ENCODE data around the gene RNF220.

DNA sequence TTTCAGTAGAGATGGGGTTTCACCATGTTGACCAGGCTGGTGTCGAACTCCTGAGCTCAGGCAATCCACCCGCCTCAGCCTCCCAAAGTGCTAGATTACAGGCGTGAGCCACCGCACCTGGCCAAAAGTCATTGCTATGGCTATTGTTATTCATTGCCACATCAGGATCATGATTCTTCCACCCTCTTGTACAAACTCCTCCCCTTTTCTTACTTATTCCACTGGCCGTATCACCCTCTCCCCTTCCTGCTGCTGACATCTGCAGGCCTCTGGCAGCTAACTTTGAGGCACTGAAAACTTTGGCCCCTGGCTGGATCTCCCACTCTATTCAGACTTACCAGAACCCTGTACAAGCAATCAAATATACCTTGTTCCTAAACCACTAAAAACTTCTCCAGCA is 258.4 kb downstream of the RNF220 start:
- no peak for TF ChIP-seq ZFP69B (tag by site-specific recombination; IDR thresholded peaks at IDR 0.05)
- TF ChIP-seq, protein P1, sequence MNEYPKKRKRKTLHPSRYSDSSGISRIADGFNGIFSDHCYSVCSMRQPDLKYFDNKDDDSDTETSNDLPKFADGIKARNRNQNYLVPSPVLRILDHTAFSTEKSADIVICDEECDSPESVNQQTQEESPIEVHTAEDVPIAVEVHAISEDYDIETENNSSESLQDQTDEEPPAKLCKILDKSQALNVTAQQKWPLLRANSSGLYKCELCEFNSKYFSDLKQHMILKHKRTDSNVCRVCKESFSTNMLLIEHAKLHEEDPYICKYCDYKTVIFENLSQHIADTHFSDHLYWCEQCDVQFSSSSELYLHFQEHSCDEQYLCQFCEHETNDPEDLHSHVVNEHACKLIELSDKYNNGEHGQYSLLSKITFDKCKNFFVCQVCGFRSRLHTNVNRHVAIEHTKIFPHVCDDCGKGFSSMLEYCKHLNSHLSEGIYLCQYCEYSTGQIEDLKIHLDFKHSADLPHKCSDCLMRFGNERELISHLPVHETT (tag by site-specific recombination; IDR thresholded peaks at IDR 0.05) = no peak
- TF ChIP-seq KLF1 (tag by site-specific recombination; IDR thresholded peaks at IDR 0.05) = no peak
- TF ChIP-seq, protein P2, sequence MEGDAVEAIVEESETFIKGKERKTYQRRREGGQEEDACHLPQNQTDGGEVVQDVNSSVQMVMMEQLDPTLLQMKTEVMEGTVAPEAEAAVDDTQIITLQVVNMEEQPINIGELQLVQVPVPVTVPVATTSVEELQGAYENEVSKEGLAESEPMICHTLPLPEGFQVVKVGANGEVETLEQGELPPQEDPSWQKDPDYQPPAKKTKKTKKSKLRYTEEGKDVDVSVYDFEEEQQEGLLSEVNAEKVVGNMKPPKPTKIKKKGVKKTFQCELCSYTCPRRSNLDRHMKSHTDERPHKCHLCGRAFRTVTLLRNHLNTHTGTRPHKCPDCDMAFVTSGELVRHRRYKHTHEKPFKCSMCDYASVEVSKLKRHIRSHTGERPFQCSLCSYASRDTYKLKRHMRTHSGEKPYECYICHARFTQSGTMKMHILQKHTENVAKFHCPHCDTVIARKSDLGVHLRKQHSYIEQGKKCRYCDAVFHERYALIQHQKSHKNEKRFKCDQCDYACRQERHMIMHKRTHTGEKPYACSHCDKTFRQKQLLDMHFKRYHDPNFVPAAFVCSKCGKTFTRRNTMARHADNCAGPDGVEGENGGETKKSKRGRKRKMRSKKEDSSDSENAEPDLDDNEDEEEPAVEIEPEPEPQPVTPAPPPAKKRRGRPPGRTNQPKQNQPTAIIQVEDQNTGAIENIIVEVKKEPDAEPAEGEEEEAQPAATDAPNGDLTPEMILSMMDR (tag by site-specific recombination; IDR thresholded peaks at IDR 0.05) = no peak
- TF ChIP-seq, protein P3, sequence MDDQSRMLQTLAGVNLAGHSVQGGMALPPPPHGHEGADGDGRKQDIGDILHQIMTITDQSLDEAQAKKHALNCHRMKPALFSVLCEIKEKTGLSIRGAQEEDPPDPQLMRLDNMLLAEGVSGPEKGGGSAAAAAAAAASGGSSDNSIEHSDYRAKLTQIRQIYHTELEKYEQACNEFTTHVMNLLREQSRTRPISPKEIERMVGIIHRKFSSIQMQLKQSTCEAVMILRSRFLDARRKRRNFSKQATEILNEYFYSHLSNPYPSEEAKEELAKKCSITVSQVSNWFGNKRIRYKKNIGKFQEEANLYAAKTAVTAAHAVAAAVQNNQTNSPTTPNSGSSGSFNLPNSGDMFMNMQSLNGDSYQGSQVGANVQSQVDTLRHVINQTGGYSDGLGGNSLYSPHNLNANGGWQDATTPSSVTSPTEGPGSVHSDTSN (CRISPR knock-in tag; IDR thresholded peaks at IDR 0.05) = no peak
- no peak for TF ChIP-seq ZNF629 (tag by site-specific recombination; IDR thresholded peaks at IDR 0.05)
- no peak for TF ChIP-seq YY1 (tag by site-specific recombination; IDR thresholded peaks at IDR 0.05)
- TF ChIP-seq, protein P4, sequence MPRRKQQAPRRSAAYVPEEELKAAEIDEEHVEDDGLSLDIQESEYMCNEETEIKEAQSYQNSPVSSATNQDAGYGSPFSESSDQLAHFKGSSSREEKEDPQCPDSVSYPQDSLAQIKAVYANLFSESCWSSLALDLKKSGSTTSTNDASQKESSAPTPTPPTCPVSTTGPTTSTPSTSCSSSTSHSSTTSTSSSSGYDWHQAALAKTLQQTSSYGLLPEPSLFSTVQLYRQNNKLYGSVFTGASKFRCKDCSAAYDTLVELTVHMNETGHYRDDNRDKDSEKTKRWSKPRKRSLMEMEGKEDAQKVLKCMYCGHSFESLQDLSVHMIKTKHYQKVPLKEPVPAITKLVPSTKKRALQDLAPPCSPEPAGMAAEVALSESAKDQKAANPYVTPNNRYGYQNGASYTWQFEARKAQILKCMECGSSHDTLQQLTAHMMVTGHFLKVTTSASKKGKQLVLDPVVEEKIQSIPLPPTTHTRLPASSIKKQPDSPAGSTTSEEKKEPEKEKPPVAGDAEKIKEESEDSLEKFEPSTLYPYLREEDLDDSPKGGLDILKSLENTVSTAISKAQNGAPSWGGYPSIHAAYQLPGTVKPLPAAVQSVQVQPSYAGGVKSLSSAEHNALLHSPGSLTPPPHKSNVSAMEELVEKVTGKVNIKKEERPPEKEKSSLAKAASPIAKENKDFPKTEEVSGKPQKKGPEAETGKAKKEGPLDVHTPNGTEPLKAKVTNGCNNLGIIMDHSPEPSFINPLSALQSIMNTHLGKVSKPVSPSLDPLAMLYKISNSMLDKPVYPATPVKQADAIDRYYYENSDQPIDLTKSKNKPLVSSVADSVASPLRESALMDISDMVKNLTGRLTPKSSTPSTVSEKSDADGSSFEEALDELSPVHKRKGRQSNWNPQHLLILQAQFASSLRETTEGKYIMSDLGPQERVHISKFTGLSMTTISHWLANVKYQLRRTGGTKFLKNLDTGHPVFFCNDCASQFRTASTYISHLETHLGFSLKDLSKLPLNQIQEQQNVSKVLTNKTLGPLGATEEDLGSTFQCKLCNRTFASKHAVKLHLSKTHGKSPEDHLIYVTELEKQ (tag by site-specific recombination; IDR thresholded peaks at IDR 0.05; ENCODE audit: borderline replicate concordance) = no peak
- TF ChIP-seq ZNF76 (tag by site-specific recombination; IDR thresholded peaks at IDR 0.05; ENCODE audit: borderline replicate concordance, low read depth) = no peak
- no peak for TF ChIP-seq ZNF610 (tag by site-specific recombination; IDR thresholded peaks at IDR 0.05; ENCODE audit: borderline replicate concordance)
- TF ChIP-seq, protein P5, sequence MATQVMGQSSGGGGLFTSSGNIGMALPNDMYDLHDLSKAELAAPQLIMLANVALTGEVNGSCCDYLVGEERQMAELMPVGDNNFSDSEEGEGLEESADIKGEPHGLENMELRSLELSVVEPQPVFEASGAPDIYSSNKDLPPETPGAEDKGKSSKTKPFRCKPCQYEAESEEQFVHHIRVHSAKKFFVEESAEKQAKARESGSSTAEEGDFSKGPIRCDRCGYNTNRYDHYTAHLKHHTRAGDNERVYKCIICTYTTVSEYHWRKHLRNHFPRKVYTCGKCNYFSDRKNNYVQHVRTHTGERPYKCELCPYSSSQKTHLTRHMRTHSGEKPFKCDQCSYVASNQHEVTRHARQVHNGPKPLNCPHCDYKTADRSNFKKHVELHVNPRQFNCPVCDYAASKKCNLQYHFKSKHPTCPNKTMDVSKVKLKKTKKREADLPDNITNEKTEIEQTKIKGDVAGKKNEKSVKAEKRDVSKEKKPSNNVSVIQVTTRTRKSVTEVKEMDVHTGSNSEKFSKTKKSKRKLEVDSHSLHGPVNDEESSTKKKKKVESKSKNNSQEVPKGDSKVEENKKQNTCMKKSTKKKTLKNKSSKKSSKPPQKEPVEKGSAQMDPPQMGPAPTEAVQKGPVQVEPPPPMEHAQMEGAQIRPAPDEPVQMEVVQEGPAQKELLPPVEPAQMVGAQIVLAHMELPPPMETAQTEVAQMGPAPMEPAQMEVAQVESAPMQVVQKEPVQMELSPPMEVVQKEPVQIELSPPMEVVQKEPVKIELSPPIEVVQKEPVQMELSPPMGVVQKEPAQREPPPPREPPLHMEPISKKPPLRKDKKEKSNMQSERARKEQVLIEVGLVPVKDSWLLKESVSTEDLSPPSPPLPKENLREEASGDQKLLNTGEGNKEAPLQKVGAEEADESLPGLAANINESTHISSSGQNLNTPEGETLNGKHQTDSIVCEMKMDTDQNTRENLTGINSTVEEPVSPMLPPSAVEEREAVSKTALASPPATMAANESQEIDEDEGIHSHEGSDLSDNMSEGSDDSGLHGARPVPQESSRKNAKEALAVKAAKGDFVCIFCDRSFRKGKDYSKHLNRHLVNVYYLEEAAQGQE (tag by site-specific recombination; IDR thresholded peaks at IDR 0.05) = no peak
- no peak for TF ChIP-seq ZFP41 (tag by site-specific recombination; IDR thresholded peaks at IDR 0.05; ENCODE audit: borderline replicate concordance)
